Measurements from ENCODE around the gene SPN. TPM values are rescaled to one million over a fixed set of nuclear protein-coding genes. Genes with fewer than 3 reads are reported as not detected.
"Not testable (repeated sequence)": the region's sequence is repeated elsewhere in the genome, so short reads cannot be mapped to it uniquely, and the experiment has no call there.

Gene SPN
- total RNA-seq, 2 experiments from 2014 or later: 45.7 to 48.3 TPM

GRCh38 chr16:29631658-29632057 lies 31.4 kb upstream of the SPN start:
- H3K4me3 Mint-ChIP-seq; intact Hi-C loops (cut with DNase I, micrococcal nuclease); H3K27me3 ChIP-seq (ENCODE audit: control insufficient read depth in 1 of 2, insufficient read depth in 2 of 2, low read length in 2 of 2); DNase-seq; CTCF ChIA-PET; H3K9me3 Mint-ChIP-seq; H3K9me3 ChIP-seq (ENCODE audit: control insufficient read depth in 1 of 2, insufficient read depth in 1 of 2, low read length in 2 of 2); ATAC-seq (ENCODE audit: poor library complexity); POLR2A ChIA-PET; H3K27ac ChIP-seq (ENCODE audit: low read depth in 1 of 2, low read length in 2 of 2); H3K36me3 ChIP-seq (ENCODE audit: insufficient read depth, low read length); H3K27me3 Mint-ChIP-seq; H3K4me3 ChIP-seq (ENCODE audit: low read length); H3K36me3 Mint-ChIP-seq (ENCODE audit: low read depth); H3K4me1 Mint-ChIP-seq (ENCODE audit: low read depth); H3K27ac Mint-ChIP-seq: not testable (repeated sequence)
- peaks cover 15% of the 10 kb centered on the region for H3K4me1 ChIP-seq (ENCODE audit: insufficient read depth, low read length)

GRCh38 chr16:29635902-29636301 lies 27.1 kb upstream of the SPN start:
- H3K27ac ChIP-seq (ENCODE audit: low read depth in 1 of 2, low read length in 2 of 2); H3K36me3 Mint-ChIP-seq (ENCODE audit: low read depth); H3K27me3 Mint-ChIP-seq; ATAC-seq (ENCODE audit: poor library complexity); H3K4me1 Mint-ChIP-seq (ENCODE audit: low read depth); H3K27ac Mint-ChIP-seq; H3K4me3 ChIP-seq (ENCODE audit: low read length); CTCF ChIA-PET; DNase-seq; POLR2A ChIA-PET; intact Hi-C loops (cut with DNase I, micrococcal nuclease); H3K9me3 ChIP-seq (ENCODE audit: control insufficient read depth in 1 of 2, insufficient read depth in 1 of 2, low read length in 2 of 2); H3K4me3 Mint-ChIP-seq; H3K9me3 Mint-ChIP-seq; H3K4me1 ChIP-seq (ENCODE audit: insufficient read depth, low read length); H3K27me3 ChIP-seq (ENCODE audit: control insufficient read depth in 1 of 2, insufficient read depth in 2 of 2, low read length in 2 of 2); H3K36me3 ChIP-seq (ENCODE audit: insufficient read depth, low read length): not testable (repeated sequence)

- H3K27me3 ChIP-seq (ENCODE audit: control insufficient read depth in 1 of 2, insufficient read depth in 2 of 2, low read length in 2 of 2); H3K4me3 ChIP-seq (ENCODE audit: low read length); H3K27me3 Mint-ChIP-seq; H3K27ac ChIP-seq (ENCODE audit: low read depth in 1 of 2, low read length in 2 of 2); H3K4me3 Mint-ChIP-seq; H3K36me3 ChIP-seq (ENCODE audit: insufficient read depth, low read length); POLR2A ChIA-PET; ATAC-seq (ENCODE audit: poor library complexity); intact Hi-C loops (cut with DNase I, micrococcal nuclease); CTCF ChIA-PET; H3K27ac Mint-ChIP-seq; DNase-seq; H3K36me3 Mint-ChIP-seq (ENCODE audit: low read depth); H3K9me3 ChIP-seq (ENCODE audit: control insufficient read depth in 1 of 2, insufficient read depth in 1 of 2, low read length in 2 of 2); H3K9me3 Mint-ChIP-seq: not testable (repeated sequence)
- H3K4me1 Mint-ChIP-seq (ENCODE audit: low read depth): peaks cover 12% of the 10 kb centered on the region
- peaks cover 10% of the 10 kb centered on the region for H3K4me1 ChIP-seq (ENCODE audit: insufficient read depth, low read length)
Observed at GRCh38 chr16:29636368-29636767, 26.7 kb upstream of the SPN start.

- H3K27ac Mint-ChIP-seq; CTCF ChIA-PET; H3K27me3 ChIP-seq (ENCODE audit: control insufficient read depth in 1 of 2, insufficient read depth in 2 of 2, low read length in 2 of 2); POLR2A ChIA-PET; DNase-seq; H3K4me3 Mint-ChIP-seq; H3K9me3 ChIP-seq (ENCODE audit: control insufficient read depth in 1 of 2, insufficient read depth in 1 of 2, low read length in 2 of 2); H3K36me3 ChIP-seq (ENCODE audit: insufficient read depth, low read length); ATAC-seq (ENCODE audit: poor library complexity); H3K36me3 Mint-ChIP-seq (ENCODE audit: low read depth); intact Hi-C loops (cut with DNase I, micrococcal nuclease); H3K9me3 Mint-ChIP-seq; H3K4me3 ChIP-seq (ENCODE audit: low read length); H3K27me3 Mint-ChIP-seq; H3K27ac ChIP-seq (ENCODE audit: low read depth in 1 of 2, low read length in 2 of 2): not testable (repeated sequence)
- peaks cover 16% of the 10 kb centered on the region for H3K4me1 ChIP-seq (ENCODE audit: insufficient read depth, low read length)
- H3K4me1 Mint-ChIP-seq (ENCODE audit: low read depth): peaks cover 17% of the 10 kb centered on the region
Observed at GRCh38 chr16:29638751-29639150, 24.3 kb upstream of the SPN start.

- Histone ChIP-seq H3K27ac (ENCODE audit: low read depth in 1 of 2, low read length in 2 of 2) (no peak overlapping the region), H3K4me3 (ENCODE audit: low read length) (no peak overlapping the region), H3K9me3 (ENCODE audit: control insufficient read depth in 1 of 2, insufficient read depth in 1 of 2, low read length in 2 of 2) (no peaks in the 10 kb centered on the region), H3K4me1 (ENCODE audit: insufficient read depth, low read length) (peaks cover 20% of the 10 kb centered on the region), H3K36me3 (ENCODE audit: insufficient read depth, low read length) (no peaks in the 10 kb centered on the region), H3K27me3 (ENCODE audit: control insufficient read depth in 1 of 2, insufficient read depth in 2 of 2, low read length in 2 of 2) (no peaks in the 10 kb centered on the region)
- DNase-seq: peak in 3 of 14 experiments; percentile 55 to 63 (median 61)
- intact Hi-C loops (cut with DNase I, micrococcal nuclease): no loop called here
- POLR2A ChIA-PET: interaction anchor here (0.7 to 1.6 kb wide), 4 partner anchors 22 to 97 kb away, joined by 3 to 6 read pairs (median 4); partner anchors contain the start of gene SPN
- Mint-ChIP-seq H3K9me3 (no peaks in the 10 kb centered on the region), H3K36me3 (ENCODE audit: low read depth) (no peaks in the 10 kb centered on the region), H3K4me1 (ENCODE audit: low read depth) (peaks cover 22% of the 10 kb centered on the region), H3K27me3 (no peaks in the 10 kb centered on the region), H3K4me3 (peak overlapping the region; percentile 15), H3K27ac (peak overlapping the region; percentile 44)
- no peak for TF ChIP-seq CTCF (IDR thresholded peaks at IDR 0.05)
- ATAC-seq (ENCODE audit: poor library complexity): peak; percentile 76
- CTCF ChIA-PET: interaction anchor here (1.0 to 1.1 kb wide), 2 partner anchors 59 to 72 kb away, joined by 4 to 6 read pairs; no protein-coding TSS in a partner anchor
Observed at GRCh38 chr16:29641561-29641960, 21.5 kb upstream of the SPN start.
